Skeletal muscle satellite cell (primary cell): ENCODE measurements around the gene MSTN.
"Not testable (repeated sequence)": the region's sequence is repeated elsewhere in the genome, so short reads cannot be mapped to it uniquely, and the experiment has no call there.

Experiments
- H3K27me3 ChIP-seq: 2 replicates; pipeline ENCODE4 v1.7.0; 2013; ENCODE audit warnings: low read length; ENCODE audit not compliant: control insufficient read depth, insufficient read depth
- H3K36me3 ChIP-seq: 2 replicates; pipeline ENCODE4 v1.7.0; 2013; ENCODE audit warnings: mild to moderate bottlenecking, control low read depth, low read length; ENCODE audit not compliant: insufficient read depth
- H3K4me1 ChIP-seq: 2 replicates; pipeline ENCODE4 v1.7.0; 2013; ENCODE audit warnings: low read length; ENCODE audit not compliant: control insufficient read depth, insufficient read depth
- H3K4me2 ChIP-seq: 2 replicates; pipeline ENCODE4 v1.7.0; 2013; ENCODE audit warnings: mild to moderate bottlenecking, low read length
- H3K4me3 ChIP-seq: 2 replicates; pipeline ENCODE4 v1.7.0; 2013; ENCODE audit warnings: low read length
- H3K9ac ChIP-seq: 2 replicates; pipeline ENCODE4 v1.7.0; 2013; ENCODE audit warnings: mild to moderate bottlenecking, low read depth, low read length, moderate library complexity
- H3K9me3 ChIP-seq: replicated peaks from 2 replicates; pipeline ENCODE4 v1.7.0; 2013; ENCODE audit warnings: mild to moderate bottlenecking, control low read depth, low read length

The MSTN gene

GRCh38 chr2:190062053-190062452 is 476 bp downstream of the MSTN start:
- Histone ChIP-seq H3K4me1 (peaks cover 4% of the 10 kb centered on the region), H3K9me3 (no peaks in the 10 kb centered on the region), H3K4me3 (peak overlapping the region; percentile 61), H3K4me2 (peak overlapping the region; percentile 71), H3K36me3 (no peaks in the 10 kb centered on the region), H3K27me3 (no peaks in the 10 kb centered on the region), H3K9ac (peak overlapping the region; percentile 45)

GRCh38 chr2:190060626-190061025 is 1.9 kb downstream of the MSTN start:
- H3K4me1 ChIP-seq = peaks cover 4% of the 10 kb centered on the region
- peak overlapping the region; percentile 71 for H3K4me2 ChIP-seq
- H3K9ac ChIP-seq = peak overlapping the region; percentile 45
- H3K36me3 ChIP-seq = no peaks in the 10 kb centered on the region
- no peaks in the 10 kb centered on the region for H3K27me3 ChIP-seq
- no peaks in the 10 kb centered on the region for H3K9me3 ChIP-seq
- peak overlapping the region; percentile 61 for H3K4me3 ChIP-seq

GRCh38 chr2:190060019-190060418 is 2.5 kb downstream of the MSTN start:
- peak overlapping the region; percentile 71 for H3K4me2 ChIP-seq
- no peaks in the 10 kb centered on the region for H3K36me3 ChIP-seq
- H3K27me3 ChIP-seq = no peaks in the 10 kb centered on the region
- H3K4me3 ChIP-seq = peak overlapping the region; percentile 61
- no peaks in the 10 kb centered on the region for H3K9me3 ChIP-seq
- peaks cover 4% of the 10 kb centered on the region for H3K4me1 ChIP-seq
- peak overlapping the region; percentile 45 for H3K9ac ChIP-seq

GRCh38 chr2:190053426-190053825 is 9.1 kb downstream of the MSTN start:
- H3K9ac ChIP-seq = no peak overlapping the region
- H3K4me1 ChIP-seq = no peaks in the 10 kb centered on the region
- H3K9me3 ChIP-seq = no peaks in the 10 kb centered on the region
- H3K4me2 ChIP-seq = no peak overlapping the region
- H3K27me3 ChIP-seq = no peaks in the 10 kb centered on the region
- no peak overlapping the region for H3K4me3 ChIP-seq
- no peaks in the 10 kb centered on the region for H3K36me3 ChIP-seq

- no peak overlapping the region for H3K4me3 ChIP-seq
- no peaks in the 10 kb centered on the region for H3K27me3 ChIP-seq
- H3K4me1 ChIP-seq = no peaks in the 10 kb centered on the region
- H3K9me3 ChIP-seq = no peaks in the 10 kb centered on the region
- no peak overlapping the region for H3K4me2 ChIP-seq
- no peaks in the 10 kb centered on the region for H3K36me3 ChIP-seq
- H3K9ac ChIP-seq = no peak overlapping the region
Measured at GRCh38 chr2:190052307-190052706, 10.2 kb downstream of the MSTN start.

- Histone ChIP-seq H3K27me3 (no peaks in the 10 kb centered on the region), H3K9me3 (no peaks in the 10 kb centered on the region), H3K4me2 (no peak overlapping the region), H3K36me3 (no peaks in the 10 kb centered on the region), H3K4me3 (no peak overlapping the region), H3K9ac (no peak overlapping the region), H3K4me1 (no peaks in the 10 kb centered on the region)
Measured at GRCh38 chr2:190051223-190051622, 11.3 kb downstream of the MSTN start.

GRCh38 chr2:190050001-190050400 is 12.5 kb downstream of the MSTN start:
- Histone ChIP-seq H3K9me3 (no peaks in the 10 kb centered on the region), H3K4me2 (no peak overlapping the region), H3K4me1 (no peaks in the 10 kb centered on the region), H3K27me3 (no peaks in the 10 kb centered on the region), H3K4me3 (no peak overlapping the region), H3K36me3 (no peaks in the 10 kb centered on the region), H3K9ac (no peak overlapping the region)

- Histone ChIP-seq H3K4me3 (no peak overlapping the region), H3K36me3 (no peaks in the 10 kb centered on the region), H3K27me3 (no peaks in the 10 kb centered on the region), H3K9me3 (no peaks in the 10 kb centered on the region), H3K4me2 (no peak overlapping the region), H3K9ac (no peak overlapping the region), H3K4me1 (no peaks in the 10 kb centered on the region)
Measured at GRCh38 chr2:190044866-190045265, 17.7 kb downstream of the MSTN start.

GRCh38 chr2:190043441-190043840 is 19.1 kb downstream of the MSTN start:
- H3K4me2 ChIP-seq = no peak overlapping the region
- no peaks in the 10 kb centered on the region for H3K9me3 ChIP-seq
- no peaks in the 10 kb centered on the region for H3K27me3 ChIP-seq
- no peak overlapping the region for H3K9ac ChIP-seq
- no peak overlapping the region for H3K4me3 ChIP-seq
- H3K4me1 ChIP-seq = no peaks in the 10 kb centered on the region
- no peaks in the 10 kb centered on the region for H3K36me3 ChIP-seq

GRCh38 chr2:190036071-190036470 is 26.5 kb downstream of the MSTN start:
- no peak overlapping the region for H3K4me2 ChIP-seq
- H3K27me3 ChIP-seq = no peaks in the 10 kb centered on the region
- H3K36me3 ChIP-seq = no peaks in the 10 kb centered on the region
- H3K9me3 ChIP-seq = no peaks in the 10 kb centered on the region
- H3K4me1 ChIP-seq = no peaks in the 10 kb centered on the region
- H3K4me3 ChIP-seq = no peak overlapping the region
- no peak overlapping the region for H3K9ac ChIP-seq

GRCh38 chr2:190034417-190034816 is 28.1 kb downstream of the MSTN start:
- H3K4me3 ChIP-seq, H3K4me2 ChIP-seq, H3K9me3 ChIP-seq, H3K27me3 ChIP-seq, H3K36me3 ChIP-seq, H3K9ac ChIP-seq, H3K4me1 ChIP-seq: not testable (repeated sequence)

GRCh38 chr2:190031969-190032618 is 30.4 kb downstream of the MSTN start:
- H3K9me3 ChIP-seq = no peaks in the 10 kb centered on the region
- no peak overlapping the region for H3K4me3 ChIP-seq
- no peaks in the 10 kb centered on the region for H3K27me3 ChIP-seq
- no peaks in the 10 kb centered on the region for H3K4me1 ChIP-seq
- H3K4me2 ChIP-seq = no peak overlapping the region
- H3K9ac ChIP-seq = no peak overlapping the region
- H3K36me3 ChIP-seq = no peaks in the 10 kb centered on the region
